ENCODE results near the gene GDF11. TPM values are rescaled to one million over a fixed set of nuclear protein-coding genes. Genes with fewer than 3 reads are reported as not detected.
A peak's percentile ranks its signal among the peaks of the same experiment; 100 is the strongest.

The GDF11 gene
- total RNA-seq, 4 donors from 2014 or later: 1.9 to 5.4 (median 2.5) TPM

DNA sequence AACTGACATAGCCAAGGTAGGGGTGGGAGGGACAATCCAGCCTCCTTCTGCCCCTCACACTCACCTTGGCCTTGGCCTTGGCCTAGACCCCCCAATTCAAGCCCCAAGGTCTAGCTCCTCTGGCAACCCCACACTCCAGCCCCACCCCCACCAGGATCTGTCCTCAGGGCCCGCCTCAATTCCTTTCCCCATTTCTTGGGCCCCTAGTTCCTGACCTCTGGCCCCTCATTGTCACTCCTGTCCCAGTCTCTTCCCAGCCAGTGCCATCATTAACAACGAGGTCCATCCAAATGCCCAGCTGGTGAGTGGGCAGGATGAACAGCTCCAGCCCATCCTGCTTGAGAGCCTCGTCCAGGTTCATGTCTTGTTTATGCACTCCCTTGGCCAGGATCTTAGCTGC lies 6.8 kb upstream of the GDF11 start:
- TF ChIP-seq, protein P1, sequence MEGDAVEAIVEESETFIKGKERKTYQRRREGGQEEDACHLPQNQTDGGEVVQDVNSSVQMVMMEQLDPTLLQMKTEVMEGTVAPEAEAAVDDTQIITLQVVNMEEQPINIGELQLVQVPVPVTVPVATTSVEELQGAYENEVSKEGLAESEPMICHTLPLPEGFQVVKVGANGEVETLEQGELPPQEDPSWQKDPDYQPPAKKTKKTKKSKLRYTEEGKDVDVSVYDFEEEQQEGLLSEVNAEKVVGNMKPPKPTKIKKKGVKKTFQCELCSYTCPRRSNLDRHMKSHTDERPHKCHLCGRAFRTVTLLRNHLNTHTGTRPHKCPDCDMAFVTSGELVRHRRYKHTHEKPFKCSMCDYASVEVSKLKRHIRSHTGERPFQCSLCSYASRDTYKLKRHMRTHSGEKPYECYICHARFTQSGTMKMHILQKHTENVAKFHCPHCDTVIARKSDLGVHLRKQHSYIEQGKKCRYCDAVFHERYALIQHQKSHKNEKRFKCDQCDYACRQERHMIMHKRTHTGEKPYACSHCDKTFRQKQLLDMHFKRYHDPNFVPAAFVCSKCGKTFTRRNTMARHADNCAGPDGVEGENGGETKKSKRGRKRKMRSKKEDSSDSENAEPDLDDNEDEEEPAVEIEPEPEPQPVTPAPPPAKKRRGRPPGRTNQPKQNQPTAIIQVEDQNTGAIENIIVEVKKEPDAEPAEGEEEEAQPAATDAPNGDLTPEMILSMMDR (IDR thresholded peaks at IDR 0.05): no peak
- ATAC-seq (ENCODE audit: low FRiP score) (no peak), DNase-seq (ENCODE audit: low spot score) (no peak)

DNA sequence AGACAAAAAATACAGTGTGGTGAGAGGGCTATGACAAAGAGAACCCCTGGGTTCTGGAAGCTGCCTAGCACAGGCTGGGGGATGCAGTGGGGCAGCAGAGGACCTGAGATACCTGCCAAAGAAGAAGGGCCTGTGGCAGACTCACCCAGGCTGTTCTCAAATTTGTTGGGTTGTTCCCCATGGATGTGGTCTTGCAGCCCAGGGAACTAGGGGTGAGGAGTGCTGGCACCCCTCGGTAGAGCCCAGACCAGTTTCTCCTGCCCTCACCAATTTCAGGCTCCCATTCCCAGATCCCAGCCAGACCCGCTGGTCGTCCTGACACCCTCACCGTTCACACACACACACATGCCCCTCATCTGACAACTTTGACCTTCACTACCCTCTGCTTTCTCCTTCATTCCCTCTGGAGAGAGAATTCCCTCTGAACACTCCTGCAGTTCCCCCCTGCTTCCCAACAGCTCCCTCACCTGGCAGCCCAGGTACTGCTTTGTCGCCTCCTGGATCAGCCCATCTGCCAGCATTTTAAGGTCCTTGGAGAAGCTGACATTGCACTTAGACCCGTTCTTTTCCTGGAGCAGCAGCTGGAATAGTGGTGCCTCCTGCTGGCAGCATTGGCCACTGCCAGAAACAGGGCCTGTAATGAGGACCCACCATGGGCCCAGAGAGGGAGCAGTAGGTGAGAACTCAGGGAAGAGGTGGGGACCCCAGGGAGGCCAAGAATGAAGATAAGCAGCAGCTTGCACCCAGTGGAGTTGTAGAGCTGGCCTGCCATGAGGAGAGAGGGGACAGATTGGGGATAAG lies 5.9 kb upstream of the GDF11 start:
- peak; percentile 54 for DNase-seq (ENCODE audit: low spot score)
- TF ChIP-seq, protein P1 (IDR thresholded peaks at IDR 0.05): peak in 1 of 3 donors; percentile 8
- no peak for ATAC-seq (ENCODE audit: low FRiP score)

DNA sequence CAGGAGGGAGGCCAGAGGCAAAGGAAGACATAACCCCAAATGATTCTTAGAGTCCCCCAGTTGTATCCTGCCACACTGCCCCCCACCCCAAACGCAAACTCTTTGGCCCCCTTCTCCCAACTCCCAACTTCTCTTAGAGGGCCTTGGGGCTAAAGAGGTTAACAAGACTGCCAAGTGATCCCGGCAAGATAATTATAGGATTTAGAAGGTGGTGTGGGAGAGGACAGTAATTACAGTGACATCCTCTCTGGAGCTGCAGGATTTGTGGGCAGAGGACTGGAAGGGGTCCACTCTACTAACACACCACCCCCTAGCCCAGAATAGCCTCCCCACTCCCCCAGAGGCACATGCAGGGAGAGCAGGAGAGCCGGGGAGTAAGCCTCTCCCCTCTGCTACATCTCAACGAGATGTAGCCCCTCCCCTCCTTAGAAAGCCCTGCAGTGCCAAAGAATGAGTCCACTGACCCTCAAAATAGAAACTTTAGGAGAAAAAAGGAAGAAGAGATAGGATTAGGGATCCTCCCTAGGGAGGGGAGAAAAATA lies 5.3 kb upstream of the GDF11 start:
- DNase-seq (ENCODE audit: low spot score) (no peak), ATAC-seq (ENCODE audit: low FRiP score) (peak; percentile 10)

DNA sequence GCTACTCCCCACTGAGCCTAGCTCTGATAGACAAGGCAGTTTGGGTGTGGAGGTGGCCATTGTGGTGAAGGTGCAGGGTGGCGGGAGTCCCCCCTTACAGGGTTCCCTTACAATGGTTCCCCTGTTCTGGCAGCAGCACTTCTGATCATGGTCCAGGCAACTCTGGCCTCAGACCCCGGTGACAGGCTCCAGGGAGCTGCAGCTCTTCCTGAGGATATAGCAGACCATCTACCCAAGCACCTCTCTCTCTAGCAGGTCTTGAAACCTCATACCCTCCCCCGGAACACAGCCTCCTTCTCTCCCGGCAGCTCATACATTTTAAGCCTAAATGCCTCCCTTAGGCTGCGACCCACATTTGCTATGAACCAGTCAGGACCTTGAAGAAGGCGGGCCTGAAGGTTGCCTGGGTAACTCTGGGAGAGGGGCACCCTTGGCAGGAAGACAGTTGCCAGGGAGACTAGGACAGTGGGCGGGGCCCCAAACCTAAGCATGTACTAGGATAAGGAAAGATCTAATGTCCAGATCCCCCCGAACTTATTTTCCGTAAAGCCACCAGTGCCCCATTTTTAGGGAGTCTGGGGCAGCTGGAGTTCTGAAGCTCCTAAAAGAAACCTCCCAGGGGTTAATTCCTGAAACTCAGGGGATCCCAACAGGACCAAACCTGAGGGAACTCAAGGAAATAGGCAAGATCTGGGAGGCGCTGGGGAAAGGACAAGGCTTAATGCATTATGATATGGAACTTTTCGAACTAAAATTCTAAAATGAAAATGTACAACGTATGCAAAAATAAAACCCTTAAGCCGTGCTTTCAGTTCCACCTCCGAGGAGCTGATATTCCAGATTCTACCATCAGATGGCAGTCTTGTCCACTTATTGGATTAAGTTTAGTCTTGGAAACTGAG lies 4.5 kb upstream of the GDF11 start:
- ATAC-seq (ENCODE audit: low FRiP score): peak; percentile 61
- no peak for DNase-seq (ENCODE audit: low spot score)
- TF ChIP-seq, protein P1 (IDR thresholded peaks at IDR 0.05): peak in 2 of 3 donors; percentile 41 to 73

More for the DNA sequence above, 5.3 kb upstream of the GDF11 start:
- TF ChIP-seq, protein P1 (IDR thresholded peaks at IDR 0.05): no peak

DNA sequence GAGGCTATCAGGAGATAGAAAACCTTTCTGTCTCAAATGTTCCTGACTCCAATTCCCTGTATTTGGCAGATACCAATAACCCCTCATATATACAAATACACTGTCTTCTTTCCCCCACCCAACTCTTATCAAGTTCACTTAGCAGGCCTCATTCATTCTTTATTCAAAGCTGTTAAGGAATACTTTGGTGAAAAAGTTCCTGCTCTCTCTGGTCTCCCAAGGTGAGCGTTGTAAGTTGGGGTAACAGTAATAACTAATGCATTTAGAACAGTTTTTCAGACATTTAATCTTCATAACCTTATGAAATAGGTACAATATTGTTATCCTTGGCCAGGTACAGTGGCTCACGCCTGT lies 3.9 kb upstream of the GDF11 start:
- DNase-seq (ENCODE audit: low spot score) (no peak), ATAC-seq (ENCODE audit: low FRiP score) (no peak)
- TF ChIP-seq, protein P1 (IDR thresholded peaks at IDR 0.05): no peak

DNA sequence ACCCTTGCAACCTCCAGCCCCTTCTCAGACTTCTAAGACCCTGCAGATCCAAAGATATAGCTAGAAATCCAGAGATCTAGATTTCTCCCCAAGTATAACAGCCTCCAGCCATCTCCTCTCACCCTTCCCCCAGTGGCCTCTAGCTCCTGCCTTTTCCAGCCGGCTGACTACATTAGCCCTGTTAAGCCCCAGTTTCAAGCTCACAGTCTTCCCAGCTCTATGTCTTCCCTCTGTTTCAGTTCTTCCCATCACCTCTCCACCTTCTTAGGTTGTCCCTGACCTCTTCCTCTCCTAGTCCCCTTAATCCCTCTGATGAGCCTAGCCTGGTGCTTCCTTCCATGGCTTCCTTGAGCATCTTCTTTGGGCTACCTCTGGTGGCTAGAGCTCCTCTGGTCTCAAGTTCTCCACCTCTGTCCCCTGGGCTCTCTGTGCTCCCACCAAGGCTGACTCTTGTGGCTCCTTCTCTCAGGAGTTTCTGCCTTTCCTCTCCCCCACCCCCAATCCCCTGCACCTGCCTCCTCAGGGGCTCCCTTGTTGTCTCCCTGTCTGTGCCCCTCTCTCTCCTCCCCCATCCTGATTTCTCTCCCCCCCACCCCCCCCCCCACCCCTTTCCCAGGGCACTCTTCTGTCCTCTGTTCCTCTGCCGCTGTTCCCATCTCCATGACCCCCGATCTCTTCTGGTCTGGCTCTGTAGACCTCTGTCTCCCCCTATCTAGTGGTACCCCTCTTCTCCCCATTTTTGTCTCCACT lies 816 bp upstream of the GDF11 start:
- DNase-seq (ENCODE audit: low spot score): no peak
- TF ChIP-seq, protein P1 (IDR thresholded peaks at IDR 0.05): no peak
- ATAC-seq (ENCODE audit: low FRiP score): no peak
